ENCODE measurements around the gene LRRC3C. TPM values are rescaled to one million over a fixed set of nuclear protein-coding genes. Genes with fewer than 3 reads are reported as not detected.

Gene LRRC3C
- total and polyA plus RNA-seq, 4 donors = not detected

DNA sequence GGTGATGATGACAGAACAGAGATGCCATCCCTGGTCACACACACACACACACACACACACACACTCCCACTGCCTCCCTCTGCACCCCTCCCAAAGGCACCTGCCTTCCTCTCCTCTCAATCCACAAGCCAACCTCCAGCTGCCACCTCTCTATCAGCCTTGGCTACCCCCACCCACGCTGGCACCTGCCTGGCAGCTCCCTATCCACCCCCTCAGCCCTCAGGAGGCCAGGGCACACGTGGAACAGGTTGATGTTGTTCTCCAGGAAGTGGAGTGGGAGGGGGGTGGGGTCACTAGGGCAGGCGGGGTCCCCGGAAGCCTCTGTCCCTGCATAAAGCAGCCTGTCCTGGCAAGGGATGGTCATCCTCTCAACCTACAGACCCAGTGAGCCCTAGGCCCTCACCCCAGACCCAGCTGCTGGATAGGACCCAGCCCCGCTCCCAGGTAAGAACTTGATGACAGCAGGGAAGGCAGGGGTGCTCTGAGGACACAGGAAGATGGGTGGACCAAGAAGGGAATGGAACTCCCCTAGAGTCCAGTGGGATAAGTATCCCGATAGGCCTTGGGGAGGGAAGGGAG is 35.2 kb downstream of the LRRC3C start, which contains the start of gene GSDMA:
Gene GSDMA (plus strand): TSS at position 363 of the 579 bp plus-strand sequence. CDS start 2,684 bp downstream, outside the sequence.
- no peaks in the 10 kb centered on the region for H3K27me3 ChIP-seq (ENCODE audit: control insufficient read depth in 3 of 3, insufficient read depth in 3 of 3, low read length in 2 of 3)
- TF ChIP-seq, protein P1, sequence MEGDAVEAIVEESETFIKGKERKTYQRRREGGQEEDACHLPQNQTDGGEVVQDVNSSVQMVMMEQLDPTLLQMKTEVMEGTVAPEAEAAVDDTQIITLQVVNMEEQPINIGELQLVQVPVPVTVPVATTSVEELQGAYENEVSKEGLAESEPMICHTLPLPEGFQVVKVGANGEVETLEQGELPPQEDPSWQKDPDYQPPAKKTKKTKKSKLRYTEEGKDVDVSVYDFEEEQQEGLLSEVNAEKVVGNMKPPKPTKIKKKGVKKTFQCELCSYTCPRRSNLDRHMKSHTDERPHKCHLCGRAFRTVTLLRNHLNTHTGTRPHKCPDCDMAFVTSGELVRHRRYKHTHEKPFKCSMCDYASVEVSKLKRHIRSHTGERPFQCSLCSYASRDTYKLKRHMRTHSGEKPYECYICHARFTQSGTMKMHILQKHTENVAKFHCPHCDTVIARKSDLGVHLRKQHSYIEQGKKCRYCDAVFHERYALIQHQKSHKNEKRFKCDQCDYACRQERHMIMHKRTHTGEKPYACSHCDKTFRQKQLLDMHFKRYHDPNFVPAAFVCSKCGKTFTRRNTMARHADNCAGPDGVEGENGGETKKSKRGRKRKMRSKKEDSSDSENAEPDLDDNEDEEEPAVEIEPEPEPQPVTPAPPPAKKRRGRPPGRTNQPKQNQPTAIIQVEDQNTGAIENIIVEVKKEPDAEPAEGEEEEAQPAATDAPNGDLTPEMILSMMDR (IDR thresholded peaks at IDR 0.05; ENCODE audit: control extremely low read depth, extremely low read depth) = no peak
- ATAC-seq (ENCODE audit: insufficient read depth, low FRiP score) (no peak), DNase-seq (no peak)
- peaks cover 0 to 3% (median 0%) of the 10 kb centered on the region in 5 donors for H3K4me1 ChIP-seq (ENCODE audit: control insufficient read depth in 5 of 5, insufficient read depth in 5 of 5, low read length in 5 of 5)
- no peak within 1 kb of the TSS for H3K27ac ChIP-seq (ENCODE audit: low read depth in 1 of 2, low read length in 1 of 2)
- no peak within 1 kb of the TSS for H3K4me3 ChIP-seq
- 64 to 71% methylated on average over 6 of the region's 6 CpGs for WGBS, 2 donors
- no peaks in the 10 kb centered on the region for H3K36me3 ChIP-seq (ENCODE audit: control insufficient read depth in 4 of 4, insufficient read depth in 4 of 4, low read length in 4 of 4)
- H3K9me3 ChIP-seq (ENCODE audit: control insufficient read depth in 4 of 4, insufficient read depth in 3 of 4, low read length in 3 of 4) = no peaks in the 10 kb centered on the region
- H3K9ac ChIP-seq (ENCODE audit: insufficient read depth in 1 of 2, low read length in 2 of 2) = no peak within 1 kb of the TSS

DNA sequence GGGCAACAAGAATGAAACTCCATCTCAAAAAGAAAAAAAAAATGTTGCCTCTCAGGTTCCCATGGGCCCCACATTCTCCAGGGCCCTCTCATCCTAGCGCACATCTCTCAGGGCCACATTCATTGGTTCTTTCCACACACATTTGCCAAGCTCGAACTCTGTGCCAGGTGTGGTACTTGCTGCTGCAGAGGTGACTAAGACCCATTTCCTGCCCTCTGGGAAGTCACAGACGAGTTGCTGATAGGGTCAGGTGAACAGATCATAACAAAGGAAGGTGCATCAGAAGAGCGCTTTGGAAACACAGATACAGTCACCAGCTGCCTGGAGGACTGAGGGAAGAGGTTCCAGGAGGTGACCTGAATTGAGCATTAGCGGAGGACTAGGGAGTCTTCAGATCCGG is 36.3 kb downstream of the LRRC3C start:
- Histone ChIP-seq H3K4me1 (ENCODE audit: control insufficient read depth in 5 of 5, insufficient read depth in 5 of 5, low read length in 5 of 5) (peaks cover 0 to 3% (median 0%) of the 10 kb centered on the region in 5 donors), H3K27me3 (ENCODE audit: control insufficient read depth in 3 of 3, insufficient read depth in 3 of 3, low read length in 2 of 3) (no peaks in the 10 kb centered on the region), H3K4me3 (no peak overlapping the region), H3K9me3 (ENCODE audit: control insufficient read depth in 4 of 4, insufficient read depth in 3 of 4, low read length in 3 of 4) (no peaks in the 10 kb centered on the region), H3K36me3 (ENCODE audit: control insufficient read depth in 4 of 4, insufficient read depth in 4 of 4, low read length in 4 of 4) (no peaks in the 10 kb centered on the region), H3K27ac (ENCODE audit: low read depth in 1 of 2, low read length in 1 of 2) (no peak overlapping the region), H3K9ac (ENCODE audit: insufficient read depth in 1 of 2, low read length in 2 of 2) (no peak overlapping the region)
- TF ChIP-seq, protein P1 (IDR thresholded peaks at IDR 0.05; ENCODE audit: control extremely low read depth, extremely low read depth) = no peak
- DNase-seq = no peak
- ATAC-seq (ENCODE audit: insufficient read depth, low FRiP score) = no peak
- WGBS, 2 donors = 75 to 84% methylated on average over 6 of the region's 6 CpGs

DNA sequence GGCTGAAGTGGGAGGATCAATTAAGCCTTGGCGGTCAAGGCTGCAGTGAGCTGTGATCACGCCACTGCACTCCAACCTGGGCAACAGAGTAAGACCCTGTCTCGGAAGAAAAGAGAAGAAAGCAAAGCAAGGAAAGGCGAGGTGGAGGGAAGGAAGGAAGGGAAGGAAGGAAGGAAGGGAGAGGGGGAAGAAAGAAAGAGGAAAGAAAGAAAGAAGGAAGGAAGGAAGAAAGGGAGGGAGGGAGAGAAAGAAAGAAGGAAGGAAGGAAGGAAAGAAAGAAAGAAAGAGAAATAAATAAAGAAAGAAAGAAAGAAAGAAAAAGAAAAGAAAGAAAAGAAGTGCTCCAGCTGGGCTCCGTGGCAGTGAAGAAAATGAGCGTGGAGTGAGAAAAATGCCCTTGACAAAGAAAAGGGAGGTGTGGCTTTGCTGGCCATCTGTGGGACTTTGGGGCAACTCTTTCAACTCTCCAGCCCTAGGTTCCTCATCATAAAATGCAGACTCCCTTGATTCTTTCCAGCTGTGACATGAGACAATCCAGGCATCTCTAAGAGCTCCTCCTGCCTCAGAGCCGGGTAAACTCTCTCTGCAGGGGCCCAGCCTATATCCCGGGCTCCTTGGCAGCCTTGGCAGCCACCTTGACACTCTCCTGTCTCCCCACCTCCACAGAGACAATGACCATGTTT is 37.6 kb downstream of the LRRC3C start:
- no peak for ATAC-seq (ENCODE audit: insufficient read depth, low FRiP score)
- Histone ChIP-seq H3K27ac (ENCODE audit: low read depth in 1 of 2, low read length in 1 of 2) (no peak overlapping the region), H3K9me3 (ENCODE audit: control insufficient read depth in 4 of 4, insufficient read depth in 3 of 4, low read length in 3 of 4) (no peaks in the 10 kb centered on the region), H3K4me3 (no peak overlapping the region), H3K36me3 (ENCODE audit: control insufficient read depth in 4 of 4, insufficient read depth in 4 of 4, low read length in 4 of 4) (no peaks in the 10 kb centered on the region), H3K9ac (ENCODE audit: insufficient read depth in 1 of 2, low read length in 2 of 2) (no peak overlapping the region), H3K4me1 (ENCODE audit: control insufficient read depth in 5 of 5, insufficient read depth in 5 of 5, low read length in 5 of 5) (peaks cover 0 to under 1% (median 0%) of the 10 kb centered on the region in 5 donors), H3K27me3 (ENCODE audit: control insufficient read depth in 3 of 3, insufficient read depth in 3 of 3, low read length in 2 of 3) (peaks cover 0 to under 1% (median 0%) of the 10 kb centered on the region in 3 donors)
- no peak for DNase-seq
- TF ChIP-seq, protein P1 (IDR thresholded peaks at IDR 0.05; ENCODE audit: control extremely low read depth, extremely low read depth) = no peak
- WGBS, 2 donors = 69 to 71% methylated on average over 8 of the region's 8 CpGs

All from lung (tissue), 12 donors.